Measurements from ENCODE around the gene COL23A1. TPM values are rescaled to one million over a fixed set of nuclear protein-coding genes. Genes with fewer than 3 reads are reported as not detected.

Gene COL23A1
- total and polyA plus RNA-seq, 2 experiments from 2014 or later, result 1.1 to 5.1 TPM

DNA sequence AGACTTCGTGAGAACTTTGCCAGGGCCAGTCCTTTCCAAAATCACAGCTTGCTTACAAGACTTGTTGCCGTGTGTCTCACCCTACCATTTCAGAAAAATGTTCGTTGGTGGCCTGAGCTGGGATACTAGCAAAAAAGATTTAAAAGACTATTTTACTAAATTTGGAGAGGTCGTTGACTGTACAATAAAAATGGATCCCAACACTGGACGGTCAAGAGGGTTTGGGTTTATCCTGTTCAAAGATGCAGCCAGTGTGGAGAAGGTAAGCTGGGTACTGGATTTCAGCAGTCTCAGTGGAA is 384.5 kb downstream of the COL23A1 start:
- Histone ChIP-seq H3K36me3 (replicated peaks; ENCODE audit: insufficient read depth, low read depth) (no peaks in the 10 kb centered on the region), H3K27me3 (no peaks in the 10 kb centered on the region), H3K4me2 (peak overlapping the region; percentile 93), H2AFZ (no peak overlapping the region), H3K4me1 (ENCODE audit: insufficient read depth) (peaks cover 26% of the 10 kb centered on the region), H3K4me3 (peak overlapping the region; percentile 90), H3K79me2 (peaks cover 42% of the 10 kb centered on the region), H4K20me1 (ENCODE audit: insufficient read depth, poor library complexity, severe bottlenecking) (peaks cover 51% of the 10 kb centered on the region), H3K27ac (peak overlapping the region; percentile 94), H3K9me3 (ENCODE audit: low read depth) (no peaks in the 10 kb centered on the region), H3K9me2 (replicated peaks; ENCODE audit: insufficient read depth) (no peaks in the 10 kb centered on the region)
- WGBS (ENCODE audit: low lambda C conversion rate, missing lambda C conversion rate), result 6% methylated on average over 5 of the region's 5 CpGs
- DNase-seq (ENCODE audit: low spot score), result no peak
- TF ChIP-seq, protein P1, sequence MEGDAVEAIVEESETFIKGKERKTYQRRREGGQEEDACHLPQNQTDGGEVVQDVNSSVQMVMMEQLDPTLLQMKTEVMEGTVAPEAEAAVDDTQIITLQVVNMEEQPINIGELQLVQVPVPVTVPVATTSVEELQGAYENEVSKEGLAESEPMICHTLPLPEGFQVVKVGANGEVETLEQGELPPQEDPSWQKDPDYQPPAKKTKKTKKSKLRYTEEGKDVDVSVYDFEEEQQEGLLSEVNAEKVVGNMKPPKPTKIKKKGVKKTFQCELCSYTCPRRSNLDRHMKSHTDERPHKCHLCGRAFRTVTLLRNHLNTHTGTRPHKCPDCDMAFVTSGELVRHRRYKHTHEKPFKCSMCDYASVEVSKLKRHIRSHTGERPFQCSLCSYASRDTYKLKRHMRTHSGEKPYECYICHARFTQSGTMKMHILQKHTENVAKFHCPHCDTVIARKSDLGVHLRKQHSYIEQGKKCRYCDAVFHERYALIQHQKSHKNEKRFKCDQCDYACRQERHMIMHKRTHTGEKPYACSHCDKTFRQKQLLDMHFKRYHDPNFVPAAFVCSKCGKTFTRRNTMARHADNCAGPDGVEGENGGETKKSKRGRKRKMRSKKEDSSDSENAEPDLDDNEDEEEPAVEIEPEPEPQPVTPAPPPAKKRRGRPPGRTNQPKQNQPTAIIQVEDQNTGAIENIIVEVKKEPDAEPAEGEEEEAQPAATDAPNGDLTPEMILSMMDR (IDR thresholded peaks at IDR 0.05; ENCODE audit: poor library complexity), result no peak
- TF ChIP-seq EZH2 (IDR thresholded peaks at IDR 0.05; ENCODE audit: borderline replicate concordance), result no peak
- TF ChIP-seq EZH2phosphoT487 (IDR thresholded peaks at IDR 0.05; ENCODE audit: low read depth, severe bottlenecking, unreplicated experiment), result no peak

DNA sequence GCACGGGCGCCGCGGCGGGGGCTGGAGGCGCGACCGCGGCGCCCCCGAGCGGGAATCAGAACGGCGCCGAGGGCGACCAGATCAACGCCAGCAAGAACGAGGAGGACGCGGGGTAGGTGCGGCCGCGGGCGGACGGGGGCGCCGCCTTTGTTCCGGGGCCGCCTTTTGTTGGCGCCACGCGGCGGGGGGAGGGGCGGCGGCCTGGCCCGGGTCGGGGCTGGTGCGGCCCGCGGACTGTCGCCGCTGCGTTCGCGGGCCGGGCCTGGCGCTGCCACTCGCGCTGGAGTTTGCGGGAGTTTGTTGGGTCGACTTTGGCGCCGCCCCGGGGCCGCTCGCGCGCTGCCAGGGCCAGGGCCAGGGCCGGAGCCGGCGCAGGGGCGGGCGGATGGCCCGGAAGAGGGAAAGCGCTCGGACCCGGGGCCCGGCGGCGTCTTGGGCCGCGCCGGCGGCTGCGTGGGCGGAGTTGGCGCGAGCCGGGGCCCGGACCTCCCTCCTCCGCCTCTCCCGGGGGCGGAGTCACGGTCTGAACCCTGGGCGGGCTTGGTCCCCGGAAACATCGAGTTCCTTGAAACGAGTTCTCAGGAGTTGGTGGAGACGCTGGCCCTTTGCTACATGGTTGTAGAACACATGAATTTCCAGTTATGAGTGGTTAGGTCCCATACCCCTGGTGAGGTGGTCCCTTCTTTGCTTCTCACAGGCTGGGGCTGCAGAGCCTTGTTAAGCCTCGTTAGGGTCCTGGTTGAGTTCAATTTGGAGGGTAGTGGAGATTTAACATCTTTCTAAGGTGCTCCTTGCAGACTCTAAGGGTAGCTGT is 385.1 kb downstream of the COL23A1 start:
- TF ChIP-seq, protein P1 (IDR thresholded peaks at IDR 0.05; ENCODE audit: poor library complexity), result no peak
- TF ChIP-seq EZH2phosphoT487 (IDR thresholded peaks at IDR 0.05; ENCODE audit: low read depth, severe bottlenecking, unreplicated experiment) (no peak), EZH2 (IDR thresholded peaks at IDR 0.05; ENCODE audit: borderline replicate concordance) (no peak)
- H3K9me3 ChIP-seq (ENCODE audit: low read depth), result no peaks in the 10 kb centered on the region
- peak overlapping the region; percentile 90 for H3K4me3 ChIP-seq
- DNase-seq (ENCODE audit: low spot score), result peak; percentile 92
- H3K36me3 ChIP-seq (replicated peaks; ENCODE audit: insufficient read depth, low read depth), result no peaks in the 10 kb centered on the region
- no peaks in the 10 kb centered on the region for H3K9me2 ChIP-seq (replicated peaks; ENCODE audit: insufficient read depth)
- no peaks in the 10 kb centered on the region for H3K27me3 ChIP-seq
- peak overlapping the region; percentile 54 for H2AFZ ChIP-seq
- H3K4me1 ChIP-seq (ENCODE audit: insufficient read depth), result peaks cover 26% of the 10 kb centered on the region
- peaks cover 42% of the 10 kb centered on the region for H3K79me2 ChIP-seq
- peak overlapping the region; percentile 94 for H3K27ac ChIP-seq
- peaks cover 49% of the 10 kb centered on the region for H4K20me1 ChIP-seq (ENCODE audit: insufficient read depth, poor library complexity, severe bottlenecking)
- WGBS (ENCODE audit: low lambda C conversion rate, missing lambda C conversion rate), result 2% methylated on average over 30 of the region's 90 CpGs
- peak overlapping the region; percentile 93 for H3K4me2 ChIP-seq

DNA sequence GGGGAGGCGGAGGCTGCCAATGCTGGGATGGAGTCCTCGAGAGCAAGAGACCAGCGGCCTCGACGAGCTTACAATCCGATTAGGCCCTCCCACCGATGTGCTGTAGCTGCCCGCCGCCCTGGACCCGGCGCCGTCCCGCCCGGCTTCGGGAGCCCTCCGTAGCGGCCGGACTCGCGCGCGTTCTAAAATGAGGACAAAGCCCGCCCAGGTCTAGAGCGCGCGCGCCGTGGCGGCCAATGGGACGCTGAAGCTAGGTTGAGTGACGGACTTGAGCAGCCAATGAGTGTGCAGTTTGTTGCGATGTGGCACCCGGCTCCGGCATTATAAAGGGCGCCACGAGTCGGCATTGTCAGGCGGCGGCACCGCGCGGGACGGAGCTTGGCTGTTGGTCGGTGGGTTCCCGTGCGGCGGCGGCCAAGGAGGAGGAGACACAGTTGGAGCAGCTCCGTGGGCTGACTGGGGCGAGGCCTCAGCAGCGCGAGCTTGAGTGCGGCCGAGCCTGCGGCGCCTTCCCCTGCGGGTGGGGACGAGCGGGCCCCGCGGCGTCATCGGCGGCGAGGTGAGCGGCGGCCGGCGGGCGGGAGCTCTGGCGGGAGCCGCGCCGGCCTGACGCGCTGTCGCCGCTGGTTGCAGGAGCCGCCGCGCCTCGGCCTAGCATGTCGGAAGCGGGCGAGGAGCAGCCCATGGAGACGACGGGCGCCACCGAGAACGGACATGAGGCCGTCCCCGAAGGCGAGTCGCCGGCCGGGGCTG is 385.8 kb downstream of the COL23A1 start, which contains the start of gene HNRNPAB:
TSS of gene HNRNPAB (plus strand) at position 352 of the 753 bp plus-strand sequence. CDS start at position 657, 305 bp downstream.
- H3K4me2 ChIP-seq, result peak within 1 kb of the TSS; percentile 93
- H3K4me3 ChIP-seq, result peak within 1 kb of the TSS; percentile 90
- H3K4me1 ChIP-seq (ENCODE audit: insufficient read depth), result peaks cover 26% of the 10 kb centered on the region
- peak within 1 kb of the TSS; percentile 94 for H3K27ac ChIP-seq
- no peaks in the 10 kb centered on the region for H3K36me3 ChIP-seq (replicated peaks; ENCODE audit: insufficient read depth, low read depth)
- peak; percentile 97 for DNase-seq (ENCODE audit: low spot score)
- no peaks in the 10 kb centered on the region for H3K9me2 ChIP-seq (replicated peaks; ENCODE audit: insufficient read depth)
- H3K9me3 ChIP-seq (ENCODE audit: low read depth), result no peaks in the 10 kb centered on the region
- under 1% methylated on average over 83 of the region's 96 CpGs for WGBS (ENCODE audit: low lambda C conversion rate, missing lambda C conversion rate)
- no peaks in the 10 kb centered on the region for H3K27me3 ChIP-seq
- peaks cover 43% of the 10 kb centered on the region for H4K20me1 ChIP-seq (ENCODE audit: insufficient read depth, poor library complexity, severe bottlenecking)
- no peak for TF ChIP-seq EZH2phosphoT487 (IDR thresholded peaks at IDR 0.05; ENCODE audit: low read depth, severe bottlenecking, unreplicated experiment)
- no peak for TF ChIP-seq EZH2 (IDR thresholded peaks at IDR 0.05; ENCODE audit: borderline replicate concordance)
- TF ChIP-seq, protein P1 (IDR thresholded peaks at IDR 0.05; ENCODE audit: poor library complexity), result no peak
- H2AFZ ChIP-seq, result peak within 1 kb of the TSS; percentile 77
- peaks cover 42% of the 10 kb centered on the region for H3K79me2 ChIP-seq

All from hepatocyte (in vitro differentiated cells).